HG03565 (cell line): ENCODE results near the gene STPG1.

Experiments
- ATAC-seq: cut with Tn5 transposase; IDR thresholded peaks from one replicate; pipeline ENCODE4 v1.9.1; 2021; ENCODE audit warnings: mild to moderate bottlenecking, moderate library complexity; ENCODE audit not compliant: unreplicated experiment

Gene STPG1

DNA sequence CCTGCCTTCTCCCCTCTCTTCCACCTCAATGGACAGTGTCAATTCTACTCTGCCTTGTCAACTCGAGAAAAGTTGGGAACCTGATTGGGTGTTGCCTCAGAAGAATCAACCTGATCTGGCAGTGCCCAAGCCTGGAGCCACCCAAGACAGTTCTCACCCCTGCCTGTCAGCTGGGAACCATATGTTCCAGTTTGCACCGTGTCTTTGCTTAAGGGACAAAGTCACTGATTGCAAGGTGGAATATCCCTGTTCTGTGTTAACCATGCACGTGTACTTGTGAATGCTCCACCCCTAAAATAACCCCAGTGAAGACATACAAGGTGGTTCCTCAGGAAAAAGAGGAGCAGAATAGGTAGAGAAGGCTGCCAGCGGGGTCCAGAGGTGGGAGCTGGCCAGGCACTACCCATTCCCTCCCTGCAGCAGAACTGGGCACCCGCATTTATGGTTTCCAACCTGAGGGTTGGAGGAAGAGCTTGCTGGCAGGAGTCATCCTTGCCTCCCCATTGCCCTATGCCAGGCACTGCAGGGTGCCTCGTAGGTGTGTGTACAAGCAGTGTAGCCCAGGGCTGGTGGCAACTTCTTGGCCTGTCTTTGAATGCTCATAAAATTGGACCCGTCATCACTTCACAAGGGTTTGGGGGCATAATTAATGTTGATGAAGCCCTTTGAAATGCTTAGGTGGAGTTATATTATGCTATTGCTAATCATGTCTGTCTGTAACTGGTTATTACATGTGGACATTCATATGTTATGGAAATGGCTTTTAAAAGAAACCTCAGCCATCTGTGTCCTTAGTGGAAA lies 13.4 kb upstream of the STPG1 start:
- ATAC-seq, result no peak

GRCh38 chr1:24425922-24426321 lies 12.3 kb upstream of the STPG1 start:
- ATAC-seq, result no peak

DNA sequence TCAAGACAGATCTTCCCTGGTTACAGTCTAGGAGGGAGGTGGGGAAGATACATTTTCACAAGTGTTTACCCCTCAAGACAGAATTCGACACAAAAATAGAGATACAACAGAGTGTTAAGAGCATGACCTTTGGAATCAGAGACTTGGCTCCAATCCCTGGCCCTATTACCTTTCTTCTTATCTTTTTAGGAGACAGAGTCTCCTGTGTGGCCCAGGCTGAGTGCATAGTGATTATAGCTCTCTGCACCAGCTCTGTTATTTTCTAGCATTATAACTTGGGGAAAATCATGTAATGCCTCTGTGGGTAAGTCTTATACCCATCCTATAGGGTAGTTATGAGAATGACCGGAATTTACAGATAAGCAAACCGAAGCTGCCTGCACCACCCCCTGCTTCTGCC lies 11.9 kb upstream of the STPG1 start:
- no peak for ATAC-seq

- ATAC-seq, result no peak
These were observed 11.4 kb upstream of the STPG1 start for GRCh38 chr1:24424990-24425389.

- ATAC-seq, result no peak
These were observed 10.6 kb upstream of the STPG1 start for GRCh38 chr1:24424207-24424606.

- ATAC-seq, result no peak
These were observed 7.9 kb upstream of the STPG1 start for GRCh38 chr1:24421502-24421901.

GRCh38 chr1:24420547-24420946 lies 7.0 kb upstream of the STPG1 start:
- no peak for ATAC-seq

GRCh38 chr1:24418898-24419628 lies 5.5 kb upstream of the STPG1 start:
- no peak for ATAC-seq

- ATAC-seq, result no peak
These were observed 4.1 kb upstream of the STPG1 start for GRCh38 chr1:24417681-24418080.

DNA sequence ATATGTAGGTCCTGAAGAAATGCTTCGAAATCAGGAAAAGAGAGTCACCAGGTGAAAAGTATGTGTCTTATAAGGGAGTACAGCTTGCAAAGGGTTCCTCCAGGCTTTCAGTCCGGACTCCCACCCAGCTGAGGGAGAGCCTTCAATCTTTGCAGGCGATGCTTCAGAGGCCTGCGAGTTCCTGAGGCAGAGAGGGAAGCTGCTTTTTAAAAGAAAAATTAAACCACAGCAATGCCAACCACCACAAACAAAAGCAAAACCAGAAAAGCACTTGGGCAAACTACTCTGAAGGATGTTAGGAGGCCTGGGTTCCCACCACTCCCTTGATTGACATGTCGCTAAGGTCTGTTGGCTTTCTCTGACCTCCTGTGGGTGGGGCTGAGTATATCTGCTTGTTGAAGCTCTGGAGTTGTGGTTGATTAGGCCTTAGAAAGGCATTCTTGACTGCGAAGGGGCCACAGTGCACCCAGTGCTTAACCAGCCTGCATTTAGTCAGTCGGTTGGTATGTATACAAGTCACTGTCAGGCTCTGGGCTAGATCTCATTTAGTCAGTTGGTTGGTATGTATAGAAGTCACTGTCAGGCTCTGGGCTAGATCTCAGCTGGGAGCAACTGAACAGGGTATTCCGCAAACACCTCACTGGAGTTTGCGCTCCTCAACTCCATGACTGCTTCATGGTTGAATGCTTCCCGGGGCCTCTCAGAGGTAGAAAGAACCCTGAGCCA lies 3.2 kb upstream of the STPG1 start:
- ATAC-seq, result no peak

- ATAC-seq, result no peak
These were observed 2.5 kb upstream of the STPG1 start for GRCh38 chr1:24415910-24416665.

DNA sequence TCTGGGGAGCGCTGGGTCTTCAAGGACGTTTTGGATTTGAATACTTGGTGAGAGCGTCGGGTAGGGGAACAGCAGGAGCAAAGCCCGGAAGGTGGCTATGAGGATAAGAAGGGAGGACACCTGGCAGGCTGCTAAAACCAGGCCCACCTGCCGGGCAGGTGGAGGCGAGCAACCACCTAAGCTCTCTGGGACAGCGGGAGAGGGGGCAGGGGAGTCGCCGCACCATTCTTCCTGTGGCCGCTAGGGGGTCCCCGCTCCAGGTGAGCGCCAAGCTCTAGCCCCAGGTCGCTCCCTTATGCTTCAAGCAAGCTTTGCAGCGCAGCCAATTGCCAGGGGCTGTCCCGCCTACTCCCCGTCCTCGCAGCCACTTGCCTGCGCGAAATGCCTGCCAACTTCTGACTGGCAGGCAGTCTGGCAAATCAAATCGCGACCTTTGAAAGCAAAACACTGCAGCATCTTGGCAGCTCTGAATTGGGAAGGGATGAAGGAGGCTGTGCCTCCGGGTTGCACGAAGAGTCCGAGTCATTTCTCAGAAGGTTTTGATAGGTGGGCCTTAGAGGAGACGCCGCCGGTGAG lies 1.8 kb upstream of the STPG1 start, which contains the start of gene NIPAL3:
TSS of gene NIPAL3 (plus strand) at position 469 of the 576 bp plus-strand sequence. CDS start 3,746 bp downstream, outside the sequence.
- peak; percentile 89 for ATAC-seq

- no peak for ATAC-seq
These were observed 1.3 kb upstream of the STPG1 start for GRCh38 chr1:24414775-24415333.

DNA sequence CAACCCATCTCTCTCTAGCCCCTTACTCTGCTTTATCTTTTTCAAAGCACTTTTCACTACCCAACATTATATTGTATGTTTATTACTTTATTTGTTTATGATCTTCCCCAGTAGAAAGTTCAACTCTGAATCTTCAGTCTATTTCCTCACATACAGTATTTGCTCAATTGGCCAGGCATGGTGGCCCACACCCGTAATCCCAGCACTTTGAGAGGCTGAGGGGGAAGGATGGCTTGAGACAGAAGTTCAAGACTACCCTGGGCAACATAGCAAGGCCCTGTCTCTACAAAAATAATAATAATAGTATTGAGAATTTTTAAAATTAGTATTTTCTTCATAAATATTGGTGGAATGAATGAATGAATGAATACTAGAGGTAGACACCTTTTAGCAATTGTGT lies 1.2 kb downstream of the STPG1 start:
- ATAC-seq, result no peak

- ATAC-seq, result no peak
These were observed 1.6 kb downstream of the STPG1 start for GRCh38 chr1:24411963-24412362.

DNA sequence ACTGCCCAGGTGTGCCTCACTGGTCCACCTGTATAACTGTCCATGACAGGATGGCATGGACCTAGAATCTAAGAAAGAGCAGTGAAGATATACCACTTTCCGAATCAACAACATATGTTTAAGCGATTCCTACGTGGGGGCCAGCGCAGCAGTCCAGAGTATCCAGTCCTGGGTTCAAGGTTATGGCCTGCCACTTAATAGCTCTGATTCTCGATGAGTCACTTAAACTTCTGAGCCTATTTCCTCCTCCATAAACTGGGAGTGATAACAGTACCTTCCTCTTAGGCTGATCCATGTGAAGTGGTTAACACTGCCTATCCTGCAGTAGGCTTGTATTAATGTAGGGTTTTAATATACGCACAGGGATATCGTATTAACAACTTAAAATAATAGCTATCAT lies 2.8 kb downstream of the STPG1 start:
- no peak for ATAC-seq

- ATAC-seq, result no peak
These were observed 4.0 kb downstream of the STPG1 start for GRCh38 chr1:24409535-24409934.

GRCh38 chr1:24406788-24407187 lies 6.8 kb downstream of the STPG1 start:
- no peak for ATAC-seq

DNA sequence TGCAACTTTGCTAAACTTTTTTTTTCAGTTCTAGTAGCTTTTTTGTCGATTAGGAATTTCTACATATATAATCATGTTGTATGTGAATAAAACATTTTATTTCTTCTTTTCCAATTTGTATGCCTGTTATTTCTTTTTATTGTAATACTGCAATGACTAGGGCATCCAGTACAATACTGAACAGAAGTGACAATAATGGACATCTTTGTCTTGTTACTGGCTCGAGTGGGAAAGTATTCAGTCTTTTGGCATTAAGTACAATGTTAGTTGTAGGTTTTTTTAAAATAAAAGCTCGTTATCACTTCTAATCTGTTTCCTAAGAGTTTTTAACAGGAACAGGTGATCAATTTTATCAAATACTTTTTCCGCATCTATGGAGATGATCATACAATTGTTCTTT lies 9.8 kb downstream of the STPG1 start:
- ATAC-seq, result no peak

DNA sequence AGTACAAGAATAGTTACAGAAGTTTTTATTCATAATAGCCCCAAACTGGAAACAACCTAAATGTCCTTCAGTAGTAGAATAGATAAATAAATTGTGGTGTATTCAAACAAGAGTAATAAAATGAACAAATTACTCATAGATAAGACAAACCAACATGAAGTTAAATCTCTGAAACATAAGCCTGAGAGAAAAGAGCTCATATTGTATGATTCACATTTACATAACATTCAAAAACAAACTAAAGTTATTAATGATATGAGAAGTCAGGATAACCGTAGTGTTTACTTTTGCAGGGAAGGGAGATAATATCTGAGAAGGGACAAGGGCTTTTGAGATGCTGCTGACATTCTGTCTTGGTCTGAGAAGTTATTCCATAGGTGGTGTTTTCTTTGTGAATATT lies 13.5 kb downstream of the STPG1 start:
- ATAC-seq, result no peak
